CD4-positive, alpha-beta T cell treated with Interleukin-4 for 4 hours (primary cell): ENCODE results near the gene CENPVL1.
"Not testable (repeated sequence)": the region's sequence is repeated elsewhere in the genome, so short reads cannot be mapped to it uniquely, and the experiment has no call there.

Source experiments
- DNase-seq: peaks from one replicate; pipeline ENCODE4 v3.0.0-alpha.2; 2020

The CENPVL1 gene

DNA sequence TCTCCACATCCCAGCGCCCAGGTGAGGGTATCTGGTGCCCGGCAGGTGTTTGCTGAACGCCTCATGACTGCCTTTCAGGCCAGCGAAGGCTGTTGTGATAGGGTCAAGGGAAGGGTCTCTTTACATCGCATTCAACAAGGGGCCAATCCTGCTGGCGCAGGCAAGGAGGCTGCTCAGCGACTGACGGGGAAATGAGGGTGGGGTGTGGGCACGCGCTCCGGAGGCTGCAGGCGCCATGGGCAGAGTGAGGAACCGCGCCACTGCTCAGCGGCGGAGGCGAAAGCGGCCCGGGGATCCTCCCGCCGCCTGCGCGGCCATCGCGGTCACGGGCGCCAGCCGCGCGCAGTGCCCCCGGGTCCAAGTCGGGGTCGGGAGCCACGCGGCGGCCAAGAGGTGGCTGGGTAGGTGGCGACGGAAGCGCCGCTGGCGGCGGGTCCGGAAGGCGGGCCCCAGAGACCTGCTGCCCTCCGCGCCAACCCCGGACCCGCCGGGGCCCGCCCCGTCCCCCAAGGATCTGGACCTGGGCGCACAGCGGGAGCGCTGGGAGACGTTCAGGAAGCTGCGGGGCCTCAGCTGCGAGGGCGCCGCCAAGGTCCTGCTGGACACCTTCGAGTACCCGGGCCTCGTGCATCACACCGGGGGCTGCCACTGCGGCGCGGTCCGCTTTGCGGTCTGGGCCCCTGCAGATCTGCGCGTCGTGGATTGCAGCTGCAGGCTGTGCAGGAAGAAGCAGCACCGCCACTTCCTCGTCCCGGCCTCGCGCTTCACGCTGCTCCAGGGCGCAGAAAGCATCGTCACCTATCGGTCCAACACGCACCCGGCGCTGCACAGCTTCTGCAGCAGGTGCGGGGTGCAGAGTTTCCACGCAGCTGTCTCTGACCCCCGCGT lies at the start of gene CENPVL1:
Gene CENPVL1, plus strand, starts transcription at position 236 of the 888 bp plus-strand sequence. Its CDS starts 0 bp downstream, at position 236.
- DNase-seq, result not testable (repeated sequence)

DNA sequence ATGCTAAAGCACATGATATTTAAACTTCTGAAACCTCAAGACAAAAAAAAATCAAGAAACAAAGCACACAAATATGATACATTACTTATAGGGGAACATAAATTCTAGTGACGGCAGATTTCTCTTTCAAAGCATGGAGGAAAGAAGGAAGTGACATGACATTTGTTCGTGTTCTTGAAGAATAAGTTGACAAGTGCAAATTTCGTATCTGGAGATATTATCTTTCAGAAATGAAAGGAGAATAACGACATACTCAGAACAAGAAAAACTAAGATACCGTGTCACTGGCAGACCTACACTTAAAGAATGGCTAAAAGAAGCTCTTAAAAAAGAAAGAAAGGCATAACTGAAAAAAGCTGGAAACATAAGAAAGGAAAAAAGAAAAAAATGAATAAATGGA lies 44.3 kb upstream of the CENPVL1 start:
- DNase-seq, result no peak

DNA sequence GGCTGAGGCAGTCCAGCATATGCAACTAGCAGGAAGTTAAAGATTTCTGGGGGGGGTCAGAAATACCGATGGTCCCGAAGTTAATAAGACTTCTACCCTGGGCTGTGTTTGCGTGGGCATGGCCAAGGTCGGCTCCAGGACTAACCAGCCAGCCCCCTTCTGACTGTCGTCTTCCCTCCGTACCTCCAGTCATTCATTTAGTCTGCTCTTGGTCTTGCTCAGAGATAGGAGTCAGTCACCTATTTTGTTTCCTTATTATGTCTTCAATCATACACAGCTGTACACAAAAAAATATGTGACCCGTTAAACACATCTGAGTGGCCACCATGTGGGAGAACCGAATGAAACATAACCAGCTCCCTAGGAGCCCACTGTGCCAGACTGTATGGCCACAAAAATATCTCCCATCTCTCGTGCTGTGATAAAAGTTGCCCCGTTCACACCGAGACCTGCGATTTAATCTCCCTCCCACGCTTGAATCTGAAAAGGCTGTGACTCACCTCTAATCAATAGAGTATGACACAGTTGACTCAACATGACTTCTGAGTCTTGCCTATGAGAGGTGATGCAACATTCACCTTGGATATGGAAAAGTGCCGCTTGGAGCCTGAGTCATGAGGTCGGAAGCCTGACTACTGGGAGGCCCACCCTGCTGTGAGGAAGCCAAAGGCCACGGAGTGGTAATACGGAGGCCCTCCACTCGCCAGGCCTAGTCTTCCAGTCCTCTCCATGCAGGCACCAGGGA lies 30.5 kb upstream of the CENPVL1 start:
- DNase-seq, result not testable (repeated sequence)

DNA sequence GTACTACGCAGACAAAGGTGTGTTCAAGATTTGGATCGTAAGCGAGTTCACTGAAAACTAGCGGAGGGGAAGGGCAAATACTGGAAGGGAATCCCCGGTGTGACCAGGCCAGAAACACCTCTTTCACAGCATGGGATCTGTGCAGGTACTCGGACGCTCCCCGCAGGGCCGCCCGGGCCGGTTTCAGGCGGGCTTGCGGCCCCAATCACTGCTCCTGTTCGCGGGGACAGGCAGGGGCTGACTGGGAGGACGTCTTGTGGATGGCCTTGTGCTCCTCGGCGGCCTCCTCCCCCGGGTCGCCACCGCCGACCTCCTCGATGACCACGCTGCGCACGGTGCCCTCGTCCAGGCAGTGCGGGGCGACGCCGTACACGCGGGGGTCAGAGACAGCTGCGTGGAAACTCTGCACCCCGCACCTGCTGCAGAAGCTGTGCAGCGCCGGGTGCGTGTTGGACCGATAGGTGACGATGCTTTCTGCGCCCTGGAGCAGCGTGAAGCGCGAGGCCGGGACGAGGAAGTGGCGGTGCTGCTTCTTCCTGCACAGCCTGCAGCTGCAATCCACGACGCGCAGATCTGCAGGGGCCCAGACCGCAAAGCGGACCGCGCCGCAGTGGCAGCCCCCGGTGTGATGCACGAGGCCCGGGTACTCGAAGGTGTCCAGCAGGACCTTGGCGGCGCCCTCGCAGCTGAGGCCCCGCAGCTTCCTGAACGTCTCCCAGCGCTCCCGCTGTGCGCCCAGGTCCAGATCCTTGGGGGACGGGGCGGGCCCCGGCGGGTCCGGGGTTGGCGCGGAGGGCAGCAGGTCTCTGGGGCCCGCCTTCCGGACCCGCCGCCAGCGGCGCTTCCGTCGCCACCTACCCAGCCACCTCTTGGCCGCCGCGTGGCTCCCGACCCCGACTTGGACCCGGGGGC lies 28.2 kb upstream of the CENPVL1 start:
- not testable (repeated sequence) for DNase-seq

DNA sequence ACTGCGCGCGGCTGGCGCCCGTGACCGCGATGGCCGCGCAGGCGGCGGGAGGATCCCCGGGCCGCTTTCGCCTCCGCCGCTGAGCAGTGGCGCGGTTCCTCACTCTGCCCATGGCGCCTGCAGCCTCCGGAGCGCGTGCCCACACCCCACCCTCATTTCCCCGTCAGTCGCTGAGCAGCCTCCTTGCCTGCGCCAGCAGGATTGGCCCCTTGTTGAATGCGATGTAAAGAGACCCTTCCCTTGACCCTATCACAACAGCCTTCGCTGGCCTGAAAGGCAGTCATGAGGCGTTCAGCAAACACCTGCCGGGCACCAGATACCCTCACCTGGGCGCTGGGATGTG lies 27.6 kb upstream of the CENPVL1 start, which contains the start of gene CENPVL2:
Gene CENPVL2, minus strand, starts transcription at position 112 of the 343 bp plus-strand sequence. Its CDS starts 0 bp downstream, at position 112.
- DNase-seq, result not testable (repeated sequence)

DNA sequence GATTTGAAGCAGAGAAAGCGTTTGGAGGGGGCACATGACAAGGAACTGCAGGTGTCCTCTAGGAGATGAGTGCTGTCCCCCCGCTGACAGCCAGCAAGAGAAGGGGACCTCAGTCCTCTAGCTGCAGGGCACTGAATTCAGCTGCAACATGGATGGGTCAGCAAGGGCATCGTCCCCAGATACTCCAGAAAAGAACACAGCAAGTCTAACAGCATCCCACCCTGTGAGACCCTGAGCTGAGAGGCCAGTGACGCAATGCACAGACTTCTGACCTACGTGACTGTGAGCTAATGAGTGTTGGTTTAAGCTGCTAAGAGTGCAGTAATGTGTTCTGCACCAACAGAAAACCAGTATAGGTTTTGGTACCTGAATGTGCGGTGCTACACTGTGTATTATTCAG lies 16.1 kb upstream of the CENPVL1 start:
- no peak for DNase-seq

DNA sequence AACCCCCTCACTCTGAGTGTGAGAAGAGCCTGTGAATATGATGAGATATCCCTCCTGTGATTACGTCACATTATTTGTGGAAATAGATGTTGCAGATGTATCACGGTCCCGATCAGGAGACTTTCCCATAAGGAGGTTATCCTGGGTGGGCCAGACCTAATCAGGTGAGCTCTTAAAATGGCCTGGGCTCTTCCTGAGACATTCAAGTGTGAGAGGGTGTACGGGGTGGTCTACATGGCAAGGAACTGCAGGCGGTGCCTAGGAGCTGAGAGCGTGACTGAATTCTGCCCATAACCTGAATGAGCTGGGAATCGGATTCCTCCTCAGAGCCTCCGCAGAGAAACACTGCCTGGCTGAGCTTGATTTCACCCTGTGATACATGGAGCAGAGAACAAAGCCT lies 12.9 kb upstream of the CENPVL1 start:
- DNase-seq, result no peak

DNA sequence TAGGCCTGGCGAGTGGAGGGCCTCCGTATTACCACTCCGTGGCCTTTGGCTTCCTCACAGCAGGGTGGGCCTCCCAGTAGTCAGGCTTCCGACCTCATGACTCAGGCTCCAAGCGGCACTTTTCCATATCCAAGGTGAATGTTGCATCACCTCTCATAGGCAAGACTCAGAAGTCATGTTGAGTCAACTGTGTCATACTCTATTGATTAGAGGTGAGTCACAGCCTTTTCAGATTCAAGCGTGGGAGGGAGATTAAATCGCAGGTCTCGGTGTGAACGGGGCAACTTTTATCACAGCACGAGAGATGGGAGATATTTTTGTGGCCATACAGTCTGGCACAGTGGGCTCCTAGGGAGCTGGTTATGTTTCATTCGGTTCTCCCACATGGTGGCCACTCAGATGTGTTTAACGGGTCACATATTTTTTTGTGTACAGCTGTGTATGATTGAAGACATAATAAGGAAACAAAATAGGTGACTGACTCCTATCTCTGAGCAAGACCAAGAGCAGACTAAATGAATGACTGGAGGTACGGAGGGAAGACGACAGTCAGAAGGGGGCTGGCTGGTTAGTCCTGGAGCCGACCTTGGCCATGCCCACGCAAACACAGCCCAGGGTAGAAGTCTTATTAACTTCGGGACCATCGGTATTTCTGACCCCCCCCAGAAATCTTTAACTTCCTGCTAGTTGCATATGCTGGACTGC lies 2.8 kb downstream of the CENPVL1 start:
- DNase-seq, result not testable (repeated sequence)

DNA sequence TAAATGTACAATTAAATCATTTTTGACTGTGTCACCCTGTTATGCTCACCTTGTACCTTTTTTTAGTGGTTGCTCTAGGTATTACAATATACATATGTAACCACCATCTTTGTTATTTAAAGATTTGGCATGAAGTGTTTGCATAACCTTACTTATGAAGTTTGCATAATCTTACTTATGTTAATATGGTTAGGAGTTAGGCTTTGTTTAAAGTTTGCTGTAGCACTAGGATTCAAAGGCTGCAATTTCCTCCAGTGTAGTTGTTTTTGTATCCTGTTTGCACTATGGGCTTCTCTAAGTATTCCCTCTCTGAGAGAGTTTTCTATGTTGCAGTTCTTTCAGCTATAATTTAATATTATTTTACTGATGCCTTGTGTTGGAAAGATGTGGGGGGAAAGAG lies 17.9 kb downstream of the CENPVL1 start:
- no peak for DNase-seq

DNA sequence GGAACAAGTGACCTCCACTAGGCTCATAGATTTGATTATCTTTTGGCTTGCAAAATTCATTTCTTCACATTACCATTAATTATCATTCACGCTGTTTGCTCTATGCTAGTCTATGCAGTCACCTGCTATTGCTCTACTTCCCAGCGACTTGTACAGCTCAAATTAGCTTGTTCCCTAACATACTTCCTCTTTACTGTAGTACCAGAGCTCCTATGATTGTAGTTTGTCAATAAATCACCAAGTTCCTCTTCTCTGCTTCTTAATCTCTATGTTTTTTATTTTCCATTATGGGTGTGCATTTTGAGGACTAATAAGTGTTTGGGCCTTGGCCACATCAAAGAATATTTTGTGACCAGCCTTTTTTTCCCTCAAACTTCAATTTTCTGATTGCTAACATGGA lies 26.8 kb downstream of the CENPVL1 start:
- no peak for DNase-seq

DNA sequence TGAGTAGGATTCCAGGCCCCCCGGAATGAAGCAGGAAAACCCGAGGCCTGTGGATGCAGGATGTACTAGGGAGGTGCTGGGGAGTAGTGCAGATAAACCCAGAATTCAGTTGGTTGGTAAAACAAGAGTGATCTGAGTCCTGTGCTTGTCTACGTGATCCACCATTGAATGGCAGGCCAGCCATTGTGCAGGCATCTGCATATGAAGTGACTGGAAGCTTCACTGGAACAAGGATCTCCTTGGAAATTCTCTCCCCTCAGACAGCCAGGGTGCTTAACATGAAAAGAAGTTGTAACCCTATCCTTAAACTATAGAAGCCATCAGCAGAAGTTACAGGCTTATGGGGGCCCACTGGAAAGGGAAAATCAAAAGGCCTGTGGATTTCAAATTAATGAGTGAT lies 32.3 kb downstream of the CENPVL1 start:
- no peak for DNase-seq

DNA sequence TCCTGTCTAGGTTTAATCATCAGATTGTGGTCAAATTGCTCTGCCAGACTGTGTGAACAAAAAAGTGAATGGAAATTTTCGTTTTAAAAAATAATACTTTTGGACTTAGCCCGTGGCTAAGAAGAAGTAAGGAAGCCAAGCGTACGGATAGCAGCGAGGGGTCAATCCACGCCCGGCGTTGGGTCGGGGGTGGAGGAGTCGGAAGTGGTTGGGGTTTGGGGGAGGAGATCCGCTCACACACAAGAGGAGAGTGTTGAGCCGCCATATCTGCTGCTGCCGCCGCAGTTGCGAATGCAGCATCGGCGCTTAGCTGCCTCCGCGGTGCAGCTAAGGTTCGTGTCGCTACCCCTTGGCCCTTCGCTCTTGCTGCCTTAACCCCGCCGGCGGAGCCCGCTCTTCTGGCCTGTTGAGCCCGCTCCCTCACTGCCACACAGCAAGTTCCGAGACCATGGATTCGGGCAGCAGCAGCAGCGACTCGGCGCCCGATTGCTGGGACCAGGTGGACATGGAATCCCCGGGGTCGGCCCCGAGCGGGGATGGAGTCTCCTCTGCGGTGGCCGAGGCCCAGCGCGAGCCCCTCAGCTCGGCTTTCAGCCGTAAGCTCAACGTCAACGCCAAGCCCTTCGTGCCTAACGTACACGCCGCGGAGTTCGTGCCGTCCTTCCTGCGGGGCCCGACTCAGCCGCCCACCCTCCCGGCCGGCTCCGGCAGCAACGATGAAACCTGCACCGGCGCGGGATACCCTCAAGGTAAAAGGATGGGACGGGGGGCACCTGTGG lies 33.1 kb downstream of the CENPVL1 start, which contains the start of gene GSPT2:
Gene GSPT2, plus strand, starts transcription at position 264 of the 779 bp plus-strand sequence. Its CDS starts 185 bp downstream, at position 449.
- peak; percentile 53 for DNase-seq

DNA sequence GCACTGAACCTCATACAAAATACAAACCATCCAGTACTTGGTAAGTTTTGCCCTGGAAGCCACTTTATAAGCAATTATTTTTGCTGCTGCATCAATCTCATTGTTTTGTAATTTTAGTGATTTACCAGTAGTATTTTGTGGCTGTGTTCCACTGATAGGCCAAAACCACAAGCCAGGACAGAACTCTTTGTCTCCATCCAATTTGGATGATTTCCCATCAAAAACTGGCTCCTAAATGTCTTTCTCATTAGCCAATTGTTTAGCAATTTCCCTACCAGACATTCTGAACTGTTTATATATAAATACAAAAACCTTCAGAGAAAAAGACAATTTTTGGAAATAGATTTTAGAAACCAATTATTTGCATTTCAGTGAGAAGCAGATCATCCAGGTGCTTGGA lies 37.4 kb downstream of the CENPVL1 start:
- DNase-seq, result no peak

DNA sequence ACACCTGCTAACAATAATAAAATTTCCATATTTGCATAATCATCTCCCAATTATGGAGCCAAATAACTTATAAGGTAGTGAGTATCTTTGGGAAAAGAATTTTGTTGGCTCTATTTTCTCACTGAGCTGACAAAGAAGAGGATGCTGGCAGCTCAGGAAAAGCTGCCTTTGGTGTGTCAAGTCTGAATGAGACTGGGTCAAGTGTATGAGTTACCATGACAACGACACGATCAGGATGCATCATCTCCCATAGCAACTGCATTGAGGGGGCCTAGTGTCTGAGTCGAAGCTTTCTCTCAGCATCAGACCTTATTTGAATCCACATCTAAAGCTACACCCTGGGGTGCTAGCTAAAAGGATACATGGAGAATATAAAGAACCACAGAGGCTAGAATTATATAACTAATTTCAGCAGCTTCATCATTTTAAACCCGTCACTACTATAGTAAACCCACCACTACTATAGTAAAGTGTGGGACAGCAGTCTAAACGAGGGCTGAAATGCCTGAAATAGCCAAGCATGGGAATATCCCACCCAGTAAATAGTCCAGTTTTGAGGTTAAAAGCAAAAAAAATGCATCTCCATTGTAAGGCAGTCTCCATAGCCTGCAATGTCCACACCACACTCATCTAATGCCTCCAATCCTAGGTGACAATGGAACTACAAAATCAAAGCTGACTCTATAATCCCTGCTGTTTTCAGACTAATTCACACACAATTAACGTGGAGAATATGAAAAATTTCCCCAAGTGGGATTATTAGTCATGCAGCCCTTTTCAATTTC lies 48.9 kb downstream of the CENPVL1 start:
- DNase-seq, result no peak

DNA sequence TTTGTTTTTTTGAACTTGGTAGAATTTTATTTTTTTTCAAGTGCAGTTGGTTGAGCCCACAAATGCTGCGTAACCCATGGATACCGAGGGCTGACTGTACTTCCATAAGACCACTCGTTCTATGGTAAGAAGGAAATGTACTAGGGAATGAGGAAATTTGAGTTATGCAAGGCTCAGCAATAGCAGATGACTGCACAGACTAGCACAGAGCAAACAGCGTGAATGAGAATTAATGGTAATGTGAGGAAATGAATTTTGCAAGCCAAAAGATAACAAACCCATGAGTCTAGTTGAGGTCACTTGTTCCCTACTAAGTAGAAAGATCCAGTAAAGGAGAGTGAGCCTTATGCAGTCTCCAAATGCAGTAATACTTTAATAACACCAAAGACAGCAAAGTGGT lies 50.3 kb downstream of the CENPVL1 start:
- DNase-seq, result no peak
